Measurements from ENCODE around the gene NPIPA8.
"Not testable (repeated sequence)": the region's sequence is repeated elsewhere in the genome, so short reads cannot be mapped to it uniquely, and the experiment has no call there.

NPIPA8 gene

DNA sequence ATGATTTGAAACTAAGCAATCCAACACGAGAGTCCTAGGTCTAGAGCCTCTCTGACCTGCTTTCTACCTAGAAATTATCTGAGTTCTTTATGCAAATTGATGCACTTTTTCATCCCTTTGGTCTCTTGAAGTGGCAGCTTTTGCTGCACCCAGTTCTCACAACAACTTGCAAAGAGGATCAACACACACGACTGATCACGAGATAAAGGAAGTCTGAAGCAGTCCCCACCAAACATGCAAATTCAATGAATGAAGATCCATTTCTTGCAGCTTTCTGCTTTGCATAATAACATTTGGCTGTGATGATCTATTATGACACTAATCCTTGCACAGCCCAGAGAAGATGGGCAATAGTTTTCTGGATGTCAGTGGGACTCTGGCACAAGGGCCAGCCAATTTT lies 56.2 kb downstream of the NPIPA8 start:
- DNase-seq (ENCODE audit: low read depth in 3 of 3, low spot score in 1 of 3): not testable (repeated sequence)

DNA sequence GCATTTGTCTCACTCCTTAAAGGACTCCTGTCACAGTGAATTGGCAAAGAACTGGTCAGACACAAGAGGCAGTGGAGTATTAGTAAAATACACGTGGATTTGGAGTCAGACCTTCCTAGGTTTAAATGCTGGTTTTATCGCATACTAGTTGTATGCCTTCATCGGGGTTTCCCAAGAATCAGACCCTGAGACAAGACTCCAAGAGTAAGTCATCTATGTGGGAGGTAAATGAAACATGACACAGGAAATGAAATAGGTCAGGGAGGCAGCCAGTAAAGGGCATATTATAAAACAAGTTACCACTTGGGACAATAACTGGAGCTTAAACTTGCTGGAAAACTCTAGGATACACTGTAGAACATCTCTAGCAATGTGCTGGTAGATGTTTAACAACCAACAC lies 59.8 kb downstream of the NPIPA8 start:
- DNase-seq (ENCODE audit: low read depth in 3 of 3, low spot score in 1 of 3): not testable (repeated sequence)

DNA sequence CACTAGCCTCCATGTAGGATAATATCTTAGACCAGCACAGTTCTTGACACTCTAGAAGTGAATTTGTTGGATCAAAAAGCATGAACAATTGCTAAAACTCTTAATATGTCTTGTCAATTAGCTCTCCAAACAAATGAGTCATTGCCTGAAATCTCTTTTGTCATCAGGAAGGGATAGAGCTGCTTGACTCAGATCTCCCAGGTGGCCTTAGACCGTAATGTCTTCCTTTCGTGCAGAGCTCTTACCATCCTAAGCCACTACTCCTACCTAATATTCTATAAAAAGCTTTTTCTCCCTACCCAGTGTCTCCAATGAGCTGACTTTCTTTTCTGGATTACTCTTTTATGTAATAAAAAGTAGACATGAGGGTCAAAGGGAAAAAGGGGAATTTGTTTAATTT lies 66.4 kb downstream of the NPIPA8 start:
- DNase-seq (ENCODE audit: low read depth in 3 of 3, low spot score in 1 of 3): not testable (repeated sequence)

Data from stimulated activated CD4-positive, alpha-beta T cell treated with anti-CD3 and anti-CD28 coated beads, TNF-alpha, amount 100 ng/mL, for 1 hour (primary cell).